ENCODE data around the gene ADNP. TPM values are rescaled to one million over a fixed set of nuclear protein-coding genes. Genes with fewer than 3 reads are reported as not detected.

ADNP gene
- total and polyA plus RNA-seq, 2 of the 13 experiments (the other 11 are each of a cell fraction or from before 2014, with no cell fraction given) = 21.0 to 21.5 TPM

GRCh38 chr20:50868509-50869495, 62.4 kb downstream of the ADNP start (continued):
- 0 out of 2 replicates have a peak, but pooled peaks have one; percentile 25 for TF ChIP-seq ZNF768 (CRISPR knock-in tag; IDR thresholded peaks at IDR 0.05)
- no peak for TF ChIP-seq KLF16 (CRISPR knock-in tag; IDR thresholded peaks at IDR 0.05)
- peak; percentile 24; the same call in 1 of the 2 replicates for TF ChIP-seq ZNF292 (CRISPR knock-in tag; IDR thresholded peaks at IDR 0.05; ENCODE audit: borderline replicate concordance, low read depth)
- TF ChIP-seq SOX13 (IDR thresholded peaks at IDR 0.05) = no peak
- TF ChIP-seq SOX13 (CRISPR knock-in tag; conservative IDR thresholded peaks at IDR 0.05 in 1 of 2, IDR thresholded peaks at IDR 0.05 in 1 of 2) = peak in 1 of 2 experiments; percentile 23; a peak in 1 of 4 replicates
- peak; percentile 67; the same call in 1 of the 2 replicates for TF ChIP-seq PITX1 (CRISPR knock-in tag; IDR thresholded peaks at IDR 0.05)
- TF ChIP-seq ZNF616 (CRISPR knock-in tag; IDR thresholded peaks at IDR 0.05; ENCODE audit: low read depth) = no peak
- TF ChIP-seq ZNF644 (CRISPR knock-in tag; IDR thresholded peaks at IDR 0.05; ENCODE audit: low read depth) = peak; percentile 81; the same call in 1 of the 2 replicates
- no peak for TF ChIP-seq GPBP1L1 (CRISPR knock-in tag; IDR thresholded peaks at IDR 0.05)
- TF ChIP-seq CREB1 (IDR thresholded peaks at IDR 0.05) = no peak
- no peak for TF ChIP-seq CREB1 (CRISPR knock-in tag; IDR thresholded peaks at IDR 0.05)
- no peak for TF ChIP-seq ZNF546 (CRISPR knock-in tag; conservative IDR thresholded peaks at IDR 0.05)
- TF ChIP-seq CEBPB (IDR thresholded peaks at IDR 0.05; ENCODE audit: borderline replicate concordance, low read depth, low read length) = no peak
- TF ChIP-seq ZNF446 (CRISPR knock-in tag; IDR thresholded peaks at IDR 0.05) = no peak
- no peak for TF ChIP-seq MED8 (CRISPR knock-in tag; IDR thresholded peaks at IDR 0.05; ENCODE audit: insufficient replicate concordance)
- no peak for TF ChIP-seq ZNF713 (CRISPR knock-in tag; IDR thresholded peaks at IDR 0.05)
- 0 out of 2 replicates have a peak, but pooled peaks have one; percentile 19 for TF ChIP-seq TCF7 (IDR thresholded peaks at IDR 0.05; ENCODE audit: low read depth)
- TF ChIP-seq RBFOX2 (IDR thresholded peaks at IDR 0.05; ENCODE audit: low read depth, low read length) = no peak
- no peak for TF ChIP-seq ZNF800 (CRISPR knock-in tag; IDR thresholded peaks at IDR 0.05)
- TF ChIP-seq ZMYM4 (CRISPR knock-in tag; IDR thresholded peaks at IDR 0.05) = no peak
- TF ChIP-seq ZNF232 (CRISPR knock-in tag; IDR thresholded peaks at IDR 0.05; ENCODE audit: borderline replicate concordance) = no peak; the same call in 1 of the 2 replicates
- no peak for TF ChIP-seq CBX2 (IDR thresholded peaks at IDR 0.05; ENCODE audit: low read depth, low read length)
- no peak for TF ChIP-seq CBX2 (CRISPR knock-in tag; IDR thresholded peaks at IDR 0.05; ENCODE audit: low read depth)
- no peak for TF ChIP-seq ZNF275 (CRISPR knock-in tag; IDR thresholded peaks at IDR 0.05; ENCODE audit: borderline replicate concordance)
- TF ChIP-seq NBN (conservative IDR thresholded peaks at IDR 0.05) = no peak
- TF ChIP-seq ZNF629 (CRISPR knock-in tag; conservative IDR thresholded peaks at IDR 0.05) = no peak
- TF ChIP-seq SNAPC2 (CRISPR knock-in tag; IDR thresholded peaks at IDR 0.05) = no peak

All from HepG2 (cell line).